GM10266 (cell line): ENCODE measurements around the gene ZBTB18.

Experiments
- DNase-seq: peaks from one replicate; pipeline ENCODE4 v3.0.0; 2012; ENCODE audit errors: extremely low spot score
- CTCF ChIP-seq: IDR thresholded peaks from 2 replicates; pipeline ENCODE4 v1.5.1; 2012; ENCODE audit warnings: mild to moderate bottlenecking, low read depth; ENCODE audit not compliant: control insufficient read depth, insufficient read depth; ENCODE audit errors: missing control alignments

ZBTB18 gene

GRCh38 chr1:244049162-244050013 is 1.7 kb upstream of the ZBTB18 start:
- peak; percentile 64 for DNase-seq
- no peak for TF ChIP-seq CTCF

- no peak for DNase-seq
- no peak for TF ChIP-seq CTCF
These were observed 859 bp upstream of the ZBTB18 start for GRCh38 chr1:244050014-244050834.

GRCh38 chr1:244052016-244052727 is 1.1 kb downstream of the ZBTB18 start:
- no peak for TF ChIP-seq CTCF
- no peak for DNase-seq

- no peak for TF ChIP-seq CTCF
- no peak for DNase-seq
These were observed 1.7 kb downstream of the ZBTB18 start for GRCh38 chr1:244052728-244053312.

GRCh38 chr1:244053831-244054230 is 2.7 kb downstream of the ZBTB18 start:
- no peak for TF ChIP-seq CTCF
- DNase-seq, result no peak

GRCh38 chr1:244054247-244054923 is 3.3 kb downstream of the ZBTB18 start:
- no peak for TF ChIP-seq CTCF
- no peak for DNase-seq
